Measurements from ENCODE around the gene C10orf67.

- TF ChIP-seq CTCF (IDR thresholded peaks at IDR 0.05; ENCODE audit: insufficient read depth, low read length, poor library complexity, severe bottlenecking) = no peak
- TF ChIP-seq EZH2phosphoT487 (conservative IDR thresholded peaks at IDR 0.05; ENCODE audit: low read length) = no peak
Observed at GRCh38 chr10:23284674-23285335, 59.8 kb downstream of the C10orf67 start.
